Peyer's patch (tissue), 4 donors: ENCODE measurements around the gene RWDD1.

Experiments
- POLR2A ChIP-seq, 2 donors: fragments of 450-650 bp; IDR thresholded peaks; one replicate each; pipeline ENCODE4 v1.5.1; 2017; ENCODE audit warnings: antibody characterized with exemption in 2 of 2, mild to moderate bottlenecking in 2 of 2, moderate library complexity in 2 of 2
- TF ChIP-seq, protein P1 (sequence below), 6 experiments: fragments of 450-650 bp in 4 of 6; fragments of 200-600 bp in 2 of 6; sonication (generic) in 1 of 6; IDR thresholded peaks; one replicate each; pipeline ENCODE4 v1.5.1; 2017 to 2019; ENCODE audit warnings: antibody characterized with exemption in 6 of 6, mild to moderate bottlenecking in 3 of 6, moderate library complexity in 1 of 6

DNA sequence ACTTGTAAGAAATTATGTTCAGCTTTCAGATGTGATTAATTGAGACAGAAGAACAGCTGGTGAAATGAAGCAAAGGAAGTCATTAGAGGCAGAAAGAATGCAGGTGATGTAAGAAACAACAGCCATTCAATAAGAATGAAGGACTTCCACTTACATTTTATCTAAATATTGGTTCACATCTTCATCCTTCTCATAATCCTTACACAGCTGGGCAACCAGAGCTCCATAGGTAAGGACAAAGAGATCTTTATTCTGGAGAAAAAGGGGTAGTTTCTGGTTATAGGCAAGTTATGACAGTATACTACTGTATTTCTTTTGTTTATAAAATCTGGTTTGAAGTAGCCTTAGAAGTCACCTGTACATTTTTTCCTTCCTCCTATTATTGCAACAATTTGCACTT, 28.2 kb upstream of the RWDD1 start:
- TF ChIP-seq, protein P1, sequence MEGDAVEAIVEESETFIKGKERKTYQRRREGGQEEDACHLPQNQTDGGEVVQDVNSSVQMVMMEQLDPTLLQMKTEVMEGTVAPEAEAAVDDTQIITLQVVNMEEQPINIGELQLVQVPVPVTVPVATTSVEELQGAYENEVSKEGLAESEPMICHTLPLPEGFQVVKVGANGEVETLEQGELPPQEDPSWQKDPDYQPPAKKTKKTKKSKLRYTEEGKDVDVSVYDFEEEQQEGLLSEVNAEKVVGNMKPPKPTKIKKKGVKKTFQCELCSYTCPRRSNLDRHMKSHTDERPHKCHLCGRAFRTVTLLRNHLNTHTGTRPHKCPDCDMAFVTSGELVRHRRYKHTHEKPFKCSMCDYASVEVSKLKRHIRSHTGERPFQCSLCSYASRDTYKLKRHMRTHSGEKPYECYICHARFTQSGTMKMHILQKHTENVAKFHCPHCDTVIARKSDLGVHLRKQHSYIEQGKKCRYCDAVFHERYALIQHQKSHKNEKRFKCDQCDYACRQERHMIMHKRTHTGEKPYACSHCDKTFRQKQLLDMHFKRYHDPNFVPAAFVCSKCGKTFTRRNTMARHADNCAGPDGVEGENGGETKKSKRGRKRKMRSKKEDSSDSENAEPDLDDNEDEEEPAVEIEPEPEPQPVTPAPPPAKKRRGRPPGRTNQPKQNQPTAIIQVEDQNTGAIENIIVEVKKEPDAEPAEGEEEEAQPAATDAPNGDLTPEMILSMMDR (IDR thresholded peaks at IDR 0.05), result no peak
- TF ChIP-seq POLR2A (IDR thresholded peaks at IDR 0.05), result no peak
